Measurements from ENCODE around the gene PRRT4. TPM values are rescaled to one million over a fixed set of nuclear protein-coding genes. Genes with fewer than 3 reads are reported as not detected.

Gene PRRT4
- total and polyA plus RNA-seq, 4 donors = 0.23 to 5.8 (median 0.28) TPM; not detected in 1

DNA sequence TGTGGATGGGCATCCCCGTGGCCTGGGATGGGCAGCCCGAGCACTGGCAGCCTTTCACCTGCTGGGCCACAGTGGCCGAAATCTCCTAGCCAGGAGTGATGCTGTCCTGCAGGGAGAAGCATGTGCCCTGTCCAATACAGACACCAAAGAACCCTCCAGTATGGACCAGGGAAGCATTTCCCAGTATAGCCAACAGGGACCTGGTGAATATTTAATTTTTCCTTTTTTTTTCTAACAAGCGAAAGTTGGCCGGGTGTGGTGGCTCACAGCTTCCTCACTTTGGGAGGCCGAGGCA is 37.3 kb upstream of the PRRT4 start:
- Histone ChIP-seq H3K27me3 (ENCODE audit: control insufficient read depth in 1 of 2, insufficient read depth in 2 of 2, low read length in 1 of 2) (no peaks in the 10 kb centered on the region), H3K4me1 (ENCODE audit: control insufficient read depth in 1 of 2, insufficient read depth in 2 of 2, low read length in 2 of 2) (no peaks in the 10 kb centered on the region), H3K9me3 (ENCODE audit: control insufficient read depth, low read length) (no peaks in the 10 kb centered on the region), H3K36me3 (ENCODE audit: control insufficient read depth in 1 of 2, insufficient read depth in 2 of 2, low read length in 1 of 2) (peaks cover 0 to 3% of the 10 kb centered on the region in 2 donors), H3K27ac (ENCODE audit: low read depth in 1 of 2, low read length in 2 of 2) (no peak overlapping the region), H3K4me3 (ENCODE audit: low read length in 2 of 2) (no peak overlapping the region)
- WGBS, 2 donors = 55 to 56% methylated on average over 6 of the region's 6 CpGs
- intact Hi-C loops (cut with DNase I) = loop anchor here in 1 of 2 donors (2.0 kb wide), 1 partner anchor 26 kb away; no protein-coding TSS in a partner anchor
- no peak for ATAC-seq (ENCODE audit: low FRiP score)
- no peak for DNase-seq

DNA sequence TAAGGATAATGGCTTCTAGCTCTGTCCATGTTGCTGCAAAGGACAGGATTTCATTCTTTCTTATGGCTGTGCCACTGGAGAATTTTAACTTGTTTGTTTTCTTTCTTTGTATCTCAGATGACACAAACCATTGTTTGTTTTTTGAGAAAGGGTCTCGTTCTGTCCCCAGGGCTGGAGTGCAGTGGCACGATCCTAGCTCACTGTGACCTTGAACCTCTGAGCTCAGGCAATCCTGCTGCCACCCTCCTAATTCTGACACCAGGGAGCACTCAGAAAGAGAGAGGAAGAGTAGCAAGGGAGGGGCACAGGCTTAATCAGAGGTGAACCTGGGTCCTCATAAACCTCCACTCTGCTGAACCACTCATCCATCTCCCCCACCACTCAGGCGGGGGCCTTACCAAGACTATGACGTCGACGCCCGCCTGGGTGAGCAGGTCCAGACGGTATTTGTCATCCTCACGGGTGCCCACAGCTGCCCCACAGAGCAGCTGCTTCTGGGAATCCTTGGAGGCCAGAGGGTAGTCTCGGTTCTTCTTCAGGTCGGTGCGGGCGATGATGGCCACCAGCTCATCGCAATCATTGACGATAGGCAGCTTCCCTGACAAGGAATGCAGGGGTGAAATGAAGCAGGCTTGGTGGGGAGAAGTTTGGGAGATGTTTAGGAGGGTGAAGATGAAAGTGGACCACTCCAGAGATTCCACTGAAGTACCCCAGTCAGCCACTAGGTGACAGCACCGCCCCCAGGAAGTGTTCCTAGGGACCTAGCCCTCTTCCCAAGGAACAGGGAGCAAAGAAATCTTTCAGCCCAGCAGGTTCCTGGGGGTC is 36.7 kb upstream of the PRRT4 start:
- Histone ChIP-seq H3K4me3 (ENCODE audit: low read length in 2 of 2) (no peak overlapping the region), H3K36me3 (ENCODE audit: control insufficient read depth in 1 of 2, insufficient read depth in 2 of 2, low read length in 1 of 2) (peaks cover 0 to 3% of the 10 kb centered on the region in 2 donors), H3K27me3 (ENCODE audit: control insufficient read depth in 1 of 2, insufficient read depth in 2 of 2, low read length in 1 of 2) (no peaks in the 10 kb centered on the region), H3K9me3 (ENCODE audit: control insufficient read depth, low read length) (no peaks in the 10 kb centered on the region), H3K4me1 (ENCODE audit: control insufficient read depth in 1 of 2, insufficient read depth in 2 of 2, low read length in 2 of 2) (no peaks in the 10 kb centered on the region), H3K27ac (ENCODE audit: low read depth in 1 of 2, low read length in 2 of 2) (no peak overlapping the region)
- ATAC-seq (ENCODE audit: low FRiP score) (peak; percentile 74), DNase-seq (peak in 1 of 2 donors; percentile 86)
- WGBS, 2 donors = 71 to 73% methylated on average over 16 of the region's 16 CpGs
- intact Hi-C loops (cut with DNase I) = loop anchor here in 1 of 2 donors (2.0 kb wide), 1 partner anchor 27 kb away; no protein-coding TSS in a partner anchor

DNA sequence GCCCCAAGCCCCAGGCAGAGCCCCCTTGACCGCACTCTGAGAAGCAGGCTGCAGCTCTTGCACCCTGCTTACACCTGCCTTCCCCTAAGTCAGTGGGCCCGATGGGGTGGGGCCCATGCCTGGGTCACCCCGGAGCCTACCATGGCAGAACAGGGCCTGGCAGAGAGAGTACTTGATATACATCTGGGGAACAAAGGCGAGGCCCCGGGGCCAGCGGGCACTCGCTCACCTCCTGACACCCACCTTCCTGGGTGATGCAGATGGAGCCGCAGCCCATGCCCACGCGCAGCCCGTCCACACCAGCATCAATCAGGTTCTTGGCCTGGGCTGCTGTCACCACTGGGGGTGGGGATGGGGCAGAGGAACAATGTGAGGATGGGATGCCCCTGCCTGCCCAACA is 34.9 kb upstream of the PRRT4 start:
- Histone ChIP-seq H3K27ac (ENCODE audit: low read depth in 1 of 2, low read length in 2 of 2) (no peak overlapping the region), H3K4me3 (ENCODE audit: low read length in 2 of 2) (no peak overlapping the region), H3K9me3 (ENCODE audit: control insufficient read depth, low read length) (no peaks in the 10 kb centered on the region), H3K27me3 (ENCODE audit: control insufficient read depth in 1 of 2, insufficient read depth in 2 of 2, low read length in 1 of 2) (no peaks in the 10 kb centered on the region), H3K4me1 (ENCODE audit: control insufficient read depth in 1 of 2, insufficient read depth in 2 of 2, low read length in 2 of 2) (no peaks in the 10 kb centered on the region), H3K36me3 (ENCODE audit: control insufficient read depth in 1 of 2, insufficient read depth in 2 of 2, low read length in 1 of 2) (peaks cover 0 to 3% of the 10 kb centered on the region in 2 donors)
- 95% methylated on average over 11 of the region's 11 CpGs for WGBS, 2 donors
- DNase-seq (peak in 1 of 2 donors; percentile 38), ATAC-seq (ENCODE audit: low FRiP score) (no peak)
- intact Hi-C loops (cut with DNase I) = no loop called here

DNA sequence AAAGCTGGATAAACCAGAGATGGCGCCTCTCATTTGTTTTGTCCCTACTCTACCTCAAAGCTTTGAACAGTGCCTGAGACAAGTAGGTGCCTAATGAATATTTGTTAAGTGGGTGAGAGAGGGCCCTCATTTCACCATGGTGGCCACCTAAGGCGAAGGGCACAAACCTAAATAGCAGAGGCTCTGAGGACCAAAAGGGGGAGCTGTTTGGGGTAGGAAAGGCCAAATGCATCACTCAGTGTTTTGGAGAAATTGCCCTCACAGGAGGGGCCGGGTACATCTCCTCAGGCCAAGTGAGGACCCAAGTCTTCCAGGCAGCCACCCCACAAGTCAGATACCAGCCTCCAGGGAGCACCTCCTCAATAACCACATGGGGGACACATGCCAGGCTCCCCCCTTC is 34.3 kb upstream of the PRRT4 start:
- intact Hi-C loops (cut with DNase I) = no loop called here
- H3K27ac ChIP-seq (ENCODE audit: low read depth in 1 of 2, low read length in 2 of 2) = no peak overlapping the region
- H3K4me1 ChIP-seq (ENCODE audit: control insufficient read depth in 1 of 2, insufficient read depth in 2 of 2, low read length in 2 of 2) = no peaks in the 10 kb centered on the region
- WGBS, 2 donors = 88 to 93% methylated on average over 3 of the region's 3 CpGs
- no peaks in the 10 kb centered on the region for H3K27me3 ChIP-seq (ENCODE audit: control insufficient read depth in 1 of 2, insufficient read depth in 2 of 2, low read length in 1 of 2)
- ATAC-seq (ENCODE audit: low FRiP score) = no peak
- DNase-seq = peak in 1 of 2 donors; percentile 26
- H3K9me3 ChIP-seq (ENCODE audit: control insufficient read depth, low read length) = no peaks in the 10 kb centered on the region
- no peak overlapping the region for H3K4me3 ChIP-seq (ENCODE audit: low read length in 2 of 2)
- H3K36me3 ChIP-seq (ENCODE audit: control insufficient read depth in 1 of 2, insufficient read depth in 2 of 2, low read length in 1 of 2) = peaks cover 0 to 2% of the 10 kb centered on the region in 2 donors

DNA sequence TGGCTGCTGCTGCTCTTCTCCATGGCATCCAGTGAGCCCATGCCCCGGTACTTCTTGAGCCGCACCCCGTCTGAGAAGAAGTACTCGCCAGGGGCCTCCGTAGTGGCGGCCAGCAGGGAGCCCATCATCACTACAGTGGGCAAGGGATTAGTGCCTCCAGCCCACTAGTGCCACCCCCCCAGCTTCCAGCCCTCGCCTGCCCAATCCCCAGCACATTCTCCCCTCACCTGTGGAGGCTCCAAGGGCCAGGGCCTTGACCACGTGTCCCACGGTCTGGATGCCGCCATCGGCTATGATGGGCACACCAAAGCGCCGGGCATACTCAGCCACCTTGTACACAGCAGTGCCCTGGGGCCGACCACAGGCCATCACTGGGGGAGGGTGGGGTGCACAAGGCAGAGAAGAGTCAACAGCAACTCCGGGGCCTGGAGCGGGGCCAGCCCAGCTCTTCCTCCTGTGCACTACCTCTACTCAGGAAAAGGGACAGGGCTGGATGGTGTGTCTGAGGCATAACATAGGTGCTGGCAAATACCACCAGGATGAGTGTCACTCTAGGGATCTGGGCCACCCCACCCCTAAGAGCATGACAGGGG is 33.5 kb upstream of the PRRT4 start:
- Histone ChIP-seq H3K4me1 (ENCODE audit: control insufficient read depth in 1 of 2, insufficient read depth in 2 of 2, low read length in 2 of 2) (no peaks in the 10 kb centered on the region), H3K36me3 (ENCODE audit: control insufficient read depth in 1 of 2, insufficient read depth in 2 of 2, low read length in 1 of 2) (peaks cover 0 to 2% of the 10 kb centered on the region in 2 donors), H3K27me3 (ENCODE audit: control insufficient read depth in 1 of 2, insufficient read depth in 2 of 2, low read length in 1 of 2) (no peaks in the 10 kb centered on the region), H3K27ac (ENCODE audit: low read depth in 1 of 2, low read length in 2 of 2) (no peak overlapping the region), H3K4me3 (ENCODE audit: low read length in 2 of 2) (no peak overlapping the region), H3K9me3 (ENCODE audit: control insufficient read depth, low read length) (no peaks in the 10 kb centered on the region)
- intact Hi-C loops (cut with DNase I) = no loop called here
- WGBS, 2 donors = 93 to 96% methylated on average over 15 to 16 of the region's 16 CpGs
- no peak for ATAC-seq (ENCODE audit: low FRiP score)
- no peak for DNase-seq

DNA sequence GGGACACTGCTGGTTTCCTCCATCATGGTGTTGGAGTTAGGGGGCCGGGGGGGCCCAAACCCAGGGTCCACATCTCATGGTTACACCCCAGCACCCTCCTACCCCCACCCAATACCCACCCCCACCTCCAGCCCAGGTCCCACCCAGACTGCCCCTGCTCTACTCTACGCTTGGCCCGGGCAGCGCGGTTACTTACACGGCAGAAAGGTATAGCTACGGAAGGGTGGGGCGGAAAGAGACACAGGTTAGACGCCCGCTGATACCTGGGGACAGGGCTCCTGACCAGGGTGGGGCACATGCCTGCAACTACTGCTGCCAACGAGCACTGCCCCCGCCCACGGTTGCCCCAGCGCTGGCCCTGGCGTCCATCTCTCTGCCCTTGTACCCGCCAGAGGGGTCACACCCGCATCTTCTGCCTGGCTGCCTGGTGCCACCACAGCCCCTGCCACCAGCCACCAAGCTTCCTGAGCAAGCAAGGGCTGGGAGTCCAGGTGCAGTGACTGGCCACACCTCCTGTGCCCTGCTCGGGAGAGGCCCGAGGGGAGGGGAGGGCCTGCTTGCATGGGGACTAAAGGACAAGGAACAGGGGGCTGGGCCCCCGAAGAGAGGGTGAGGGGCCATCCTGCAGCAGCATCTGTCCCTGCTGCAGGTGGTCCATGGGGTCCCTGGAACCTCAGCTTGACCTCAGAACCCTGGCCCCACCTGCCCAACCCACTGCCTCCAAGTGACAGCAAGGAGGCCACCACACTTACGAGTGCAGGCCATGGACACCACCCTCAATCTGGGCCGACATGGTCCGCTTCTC is 32.2 kb upstream of the PRRT4 start:
- H3K36me3 ChIP-seq (ENCODE audit: control insufficient read depth in 1 of 2, insufficient read depth in 2 of 2, low read length in 1 of 2) = peaks cover 0 to 2% of the 10 kb centered on the region in 2 donors
- peak in 1 of 2 donors; percentile 29 for DNase-seq
- no peaks in the 10 kb centered on the region for H3K9me3 ChIP-seq (ENCODE audit: control insufficient read depth, low read length)
- H3K4me3 ChIP-seq (ENCODE audit: low read length in 2 of 2) = no peak overlapping the region
- 90 to 93% methylated on average over 20 to 23 of the region's 23 CpGs for WGBS, 2 donors
- H3K27me3 ChIP-seq (ENCODE audit: control insufficient read depth in 1 of 2, insufficient read depth in 2 of 2, low read length in 1 of 2) = no peaks in the 10 kb centered on the region
- ATAC-seq (ENCODE audit: low FRiP score) = no peak
- H3K27ac ChIP-seq (ENCODE audit: low read depth in 1 of 2, low read length in 2 of 2) = no peak overlapping the region
- intact Hi-C loops (cut with DNase I) = no loop called here
- no peaks in the 10 kb centered on the region for H3K4me1 ChIP-seq (ENCODE audit: control insufficient read depth in 1 of 2, insufficient read depth in 2 of 2, low read length in 2 of 2)

DNA sequence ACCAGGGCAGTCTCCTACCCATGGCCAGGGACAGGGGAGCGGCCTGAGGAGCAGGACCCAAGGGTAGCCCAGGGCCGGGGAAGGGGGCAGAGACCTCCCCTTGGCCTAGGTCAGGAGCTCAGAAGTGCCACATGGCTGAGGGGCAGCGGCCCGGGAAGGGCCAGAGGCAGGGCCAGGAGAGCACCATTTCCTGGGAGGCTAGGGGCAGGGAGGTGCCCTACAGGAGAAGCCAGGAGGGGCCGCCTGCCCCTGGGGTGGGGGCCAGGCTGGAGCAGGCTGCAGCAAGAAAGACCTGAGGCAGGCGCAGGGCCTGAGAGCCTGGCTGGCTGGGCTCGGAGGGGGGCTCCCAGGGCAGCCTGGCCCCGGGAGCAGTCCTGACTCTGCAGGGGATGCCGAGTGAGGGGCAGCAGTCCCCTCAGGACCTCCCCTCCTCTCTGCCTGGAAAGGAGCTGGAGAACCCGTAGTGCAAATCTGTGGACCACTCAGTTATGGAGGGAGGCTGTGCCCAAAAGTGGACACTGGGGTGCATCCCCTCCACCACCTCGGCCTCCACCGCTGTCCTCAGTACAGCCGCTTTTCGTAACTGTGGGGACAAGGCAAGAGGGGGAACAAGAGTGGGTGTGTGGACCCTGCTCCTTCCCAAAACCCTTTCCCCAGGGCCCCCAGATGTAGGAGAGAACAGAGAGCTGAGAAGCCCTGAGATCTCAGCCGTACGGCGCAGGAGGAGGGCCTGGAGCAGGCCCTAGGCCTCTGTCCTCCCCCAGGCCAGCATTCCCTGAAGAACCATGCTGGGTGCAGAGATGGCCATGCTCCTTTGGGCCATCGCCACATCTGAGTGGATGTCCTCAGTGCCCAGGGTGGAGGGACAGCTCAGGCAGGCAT is 31.2 kb upstream of the PRRT4 start:
- Histone ChIP-seq H3K36me3 (ENCODE audit: control insufficient read depth in 1 of 2, insufficient read depth in 2 of 2, low read length in 1 of 2) (no peaks in the 10 kb centered on the region), H3K4me1 (ENCODE audit: control insufficient read depth in 1 of 2, insufficient read depth in 2 of 2, low read length in 2 of 2) (no peaks in the 10 kb centered on the region), H3K27me3 (ENCODE audit: control insufficient read depth in 1 of 2, insufficient read depth in 2 of 2, low read length in 1 of 2) (no peaks in the 10 kb centered on the region), H3K9me3 (ENCODE audit: control insufficient read depth, low read length) (no peaks in the 10 kb centered on the region), H3K27ac (ENCODE audit: low read depth in 1 of 2, low read length in 2 of 2) (no peak overlapping the region), H3K4me3 (ENCODE audit: low read length in 2 of 2) (no peak overlapping the region)
- intact Hi-C loops (cut with DNase I) = no loop called here
- ATAC-seq (ENCODE audit: low FRiP score) (peak; percentile 25), DNase-seq (no peak)
- WGBS, 2 donors = 89 to 90% methylated on average over 18 of the region's 18 CpGs

DNA sequence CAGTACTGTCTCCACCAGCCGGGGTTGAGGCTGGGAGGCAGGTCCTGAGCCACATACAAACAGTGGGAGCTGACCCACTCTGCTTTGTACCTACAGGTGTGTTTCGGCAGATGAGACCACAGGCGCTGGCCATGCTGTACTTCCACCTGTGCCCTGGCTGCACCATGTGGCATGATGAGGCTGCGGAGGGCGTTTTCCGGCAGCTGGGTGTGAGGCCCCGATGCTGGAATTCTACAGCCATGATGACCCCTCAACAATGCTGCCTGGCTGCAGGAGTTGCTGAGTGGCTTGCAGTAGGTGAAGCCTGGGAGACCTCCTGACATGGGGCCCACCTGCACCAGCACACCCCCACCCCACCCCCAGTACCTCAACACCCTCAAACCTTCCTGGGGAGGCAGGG is 30.3 kb upstream of the PRRT4 start:
- Histone ChIP-seq H3K9me3 (ENCODE audit: control insufficient read depth, low read length) (no peaks in the 10 kb centered on the region), H3K27ac (ENCODE audit: low read depth in 1 of 2, low read length in 2 of 2) (no peak overlapping the region), H3K27me3 (ENCODE audit: control insufficient read depth in 1 of 2, insufficient read depth in 2 of 2, low read length in 1 of 2) (no peaks in the 10 kb centered on the region), H3K4me3 (ENCODE audit: low read length in 2 of 2) (no peak overlapping the region), H3K4me1 (ENCODE audit: control insufficient read depth in 1 of 2, insufficient read depth in 2 of 2, low read length in 2 of 2) (no peaks in the 10 kb centered on the region), H3K36me3 (ENCODE audit: control insufficient read depth in 1 of 2, insufficient read depth in 2 of 2, low read length in 1 of 2) (no peaks in the 10 kb centered on the region)
- intact Hi-C loops (cut with DNase I) = no loop called here
- DNase-seq = peak in 1 of 2 donors; percentile 39
- no peak for ATAC-seq (ENCODE audit: low FRiP score)
- 89 to 94% methylated on average over 7 of the region's 7 CpGs for WGBS, 2 donors
